GM19468 (cell line): Measurements from ENCODE around the gene EFNA5.
A peak's percentile ranks its signal among the peaks of the same experiment; 100 is the strongest.

Experiments
- ATAC-seq: cut with Tn5 transposase; IDR thresholded peaks from one replicate; pipeline ENCODE4 v1.9.1; 2021; ENCODE audit warnings: mild to moderate bottlenecking, moderate library complexity, moderate number of reproducible peaks; ENCODE audit not compliant: unreplicated experiment; ENCODE audit errors: extremely low read depth

Gene EFNA5

DNA sequence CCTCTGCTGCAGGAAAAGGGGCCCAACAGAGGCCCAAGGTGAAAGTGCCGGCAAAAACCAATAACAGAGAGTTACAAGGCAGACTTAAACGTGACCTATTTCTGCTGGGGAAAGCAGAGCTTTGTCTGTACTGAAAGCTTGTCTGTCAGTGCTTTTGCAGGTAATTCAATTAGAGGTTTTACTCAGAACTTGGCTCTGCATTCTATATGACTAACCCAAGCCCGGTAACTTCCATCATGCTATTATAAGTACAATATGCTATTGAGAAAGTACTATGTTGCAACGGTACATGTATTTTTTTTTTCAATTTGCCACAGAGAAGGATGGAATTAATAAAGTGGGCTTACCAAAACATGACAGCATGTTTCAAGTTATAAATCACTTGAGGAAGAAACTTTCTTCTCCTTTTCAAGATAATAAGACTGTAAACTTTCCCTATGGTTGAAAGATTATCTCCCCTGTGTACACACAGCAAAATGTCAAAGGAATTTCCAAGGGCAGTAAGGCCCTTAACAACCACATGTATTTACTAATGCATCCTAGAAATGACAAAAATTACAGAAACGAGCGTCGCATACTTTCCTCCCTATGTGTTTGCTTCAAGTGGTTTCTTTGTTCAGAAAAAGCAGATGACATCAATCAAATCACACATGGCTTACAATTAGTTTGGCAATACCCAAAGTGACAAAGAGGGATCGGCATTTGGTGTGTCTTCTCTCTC, 282.4 kb downstream of the EFNA5 start:
- ATAC-seq, result no peak

DNA sequence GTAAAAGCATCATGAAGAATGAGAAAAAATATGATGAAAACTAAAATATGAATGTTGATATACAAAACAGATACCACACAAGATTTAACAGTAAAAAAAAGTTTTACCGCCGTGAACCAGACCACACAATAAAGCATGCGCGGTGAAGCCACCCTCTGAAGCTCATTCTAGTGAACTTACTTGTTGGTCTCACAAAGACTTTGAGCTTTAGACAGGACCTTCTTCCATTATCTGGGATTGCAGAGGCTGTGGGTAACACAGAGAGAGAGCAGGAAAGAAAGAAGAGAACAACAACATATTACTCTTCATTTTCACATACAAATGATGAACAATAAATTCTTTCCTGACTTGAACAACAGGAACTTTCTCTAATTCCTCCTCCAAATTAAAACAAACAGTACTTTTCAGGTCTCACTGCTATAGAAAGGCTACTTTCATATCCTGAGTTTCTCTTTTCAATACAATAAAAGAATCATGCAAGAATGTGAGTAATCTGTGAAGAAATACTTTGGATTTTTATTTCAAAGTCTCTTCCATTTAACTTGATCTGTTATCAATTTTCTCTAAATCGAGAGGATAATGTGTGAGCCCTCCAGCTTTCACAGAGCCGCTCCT, 283.1 kb downstream of the EFNA5 start:
- ATAC-seq, result no peak

DNA sequence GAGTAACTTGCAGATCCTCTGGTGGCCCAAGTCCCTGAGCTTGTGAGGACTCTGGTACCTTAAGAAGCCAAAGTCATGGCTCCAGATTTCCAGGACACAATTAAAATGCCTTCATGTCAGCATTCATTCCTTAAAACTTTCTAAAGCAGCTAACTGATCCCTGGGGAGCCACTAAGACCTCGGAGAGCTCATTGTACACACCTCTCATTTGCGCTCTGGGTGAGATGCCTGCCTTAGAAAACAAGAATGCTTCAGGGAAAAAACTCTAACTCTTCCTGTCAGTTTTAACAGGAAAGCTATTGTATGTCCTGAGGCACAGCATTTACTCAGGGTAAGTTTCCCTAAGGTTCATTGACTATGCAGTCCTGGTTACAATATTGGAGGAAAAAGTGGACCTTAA, 285.0 kb downstream of the EFNA5 start:
- no peak for ATAC-seq

DNA sequence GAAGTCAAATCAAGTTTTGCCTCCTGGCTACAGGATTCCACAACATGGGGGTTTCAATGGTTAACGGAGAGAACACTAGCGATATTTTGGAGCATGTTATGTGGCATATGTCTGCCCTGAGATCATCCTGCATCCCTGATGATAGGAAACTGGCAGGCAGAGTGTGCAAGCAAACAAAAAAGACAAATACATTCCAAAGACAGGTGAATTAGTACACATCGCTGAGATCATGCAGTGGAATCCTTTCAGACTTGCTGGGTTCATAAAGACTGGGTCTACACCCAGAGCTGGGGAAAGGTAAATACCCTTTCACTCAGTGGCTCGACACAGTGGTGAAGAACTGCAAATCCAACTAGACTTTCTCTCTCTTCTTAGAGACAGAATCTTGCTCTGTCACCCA, 286.5 kb downstream of the EFNA5 start:
- ATAC-seq, result no peak

DNA sequence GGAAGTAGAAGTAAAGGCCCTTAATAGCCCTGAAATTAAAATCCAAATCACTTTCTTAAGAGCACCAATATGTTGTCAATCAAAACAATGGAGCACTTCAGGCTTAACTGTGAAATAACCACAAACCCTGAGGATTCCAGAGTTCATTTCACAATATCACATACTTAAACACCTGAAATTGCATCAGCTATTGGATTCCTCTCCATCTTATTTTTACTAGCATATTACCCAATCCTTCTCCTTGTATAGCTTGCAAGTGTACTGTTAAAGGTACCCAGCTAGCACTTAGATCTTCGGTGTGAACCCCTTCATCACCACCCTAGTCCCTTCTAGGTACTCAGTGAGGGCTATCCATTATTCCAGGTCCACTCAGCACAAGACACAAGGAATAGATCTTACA, 287.3 kb downstream of the EFNA5 start:
- ATAC-seq, result no peak

DNA sequence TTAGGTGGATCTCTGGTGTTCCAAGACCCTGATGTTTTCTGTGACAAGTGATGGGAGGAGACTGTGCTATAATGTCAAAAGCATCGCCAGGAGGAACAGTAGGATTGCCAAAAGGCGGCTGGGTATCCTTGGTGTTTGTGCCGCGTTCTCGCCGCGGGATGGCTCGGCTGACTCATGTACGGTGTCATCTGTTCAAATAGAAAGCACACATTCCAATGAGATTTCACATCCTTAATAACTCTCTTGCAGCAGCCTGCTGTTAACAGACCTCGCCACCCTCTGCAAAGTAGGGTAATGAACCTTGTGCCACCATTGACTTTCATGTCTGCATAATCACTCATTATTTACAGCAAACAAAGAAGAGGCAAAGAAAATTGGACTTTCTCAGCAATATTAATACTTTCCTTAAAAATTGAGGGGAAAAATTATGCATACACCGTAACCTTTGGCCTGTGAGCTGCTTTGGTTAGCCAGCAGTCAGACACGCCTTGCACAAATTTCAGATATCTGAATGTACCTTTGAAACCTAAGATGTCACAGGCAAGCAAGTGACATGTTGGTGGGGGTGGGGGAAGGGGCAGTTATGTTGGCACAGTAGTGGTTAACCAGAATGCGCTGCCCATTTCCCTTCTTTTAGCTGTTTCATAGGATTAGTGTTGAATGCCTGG, 289.4 kb downstream of the EFNA5 start:
- ATAC-seq, result no peak

DNA sequence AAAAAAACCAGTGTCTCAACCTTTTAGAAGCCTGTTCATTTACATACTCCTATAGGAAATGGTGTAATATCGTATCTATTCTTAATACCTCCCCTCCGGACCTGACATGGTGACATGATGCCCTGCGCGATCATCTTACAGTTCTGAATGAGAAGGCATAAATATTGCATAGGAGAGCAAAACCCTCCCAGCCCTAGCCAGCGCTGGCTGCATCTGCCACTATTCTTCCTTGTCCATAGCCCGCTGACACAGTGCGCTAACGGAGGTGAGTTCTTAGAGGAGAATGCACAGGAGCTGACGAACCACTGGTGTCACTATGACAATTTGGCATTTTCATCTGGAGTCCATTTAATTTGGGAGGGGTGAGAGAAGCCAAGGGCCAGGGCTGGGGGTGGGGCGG, 290.1 kb downstream of the EFNA5 start:
- ATAC-seq, result no peak

DNA sequence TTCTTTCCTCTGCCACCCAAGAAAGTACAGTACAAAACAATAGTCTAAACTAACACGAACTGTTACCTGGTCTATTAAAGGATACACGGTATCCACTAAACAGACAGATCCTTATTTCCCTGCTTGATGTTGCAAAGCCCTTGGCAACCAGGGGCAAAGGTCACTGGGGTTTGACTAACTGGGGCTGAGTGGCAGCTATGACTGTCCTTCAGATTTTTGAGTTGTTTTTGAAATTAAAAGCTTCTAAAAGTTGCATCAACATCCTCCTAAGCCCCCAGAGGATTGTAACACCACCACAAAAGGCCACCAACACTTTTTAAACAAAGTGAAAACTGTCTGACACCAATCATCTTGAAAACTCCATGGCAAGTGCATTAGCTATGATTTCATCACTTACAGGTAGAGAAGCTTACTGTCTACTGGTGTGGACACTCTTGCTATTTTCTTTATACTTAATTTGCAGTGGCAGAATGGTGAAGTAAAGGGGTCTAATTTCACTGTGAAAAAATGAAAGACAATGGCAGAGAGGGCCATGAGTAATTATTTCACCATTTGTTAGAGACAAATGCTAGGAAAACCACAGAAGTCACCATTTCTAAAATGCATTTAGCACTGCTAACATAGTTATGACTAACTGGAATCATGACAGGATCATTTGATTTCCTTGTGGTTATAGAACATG, 292.4 kb downstream of the EFNA5 start:
- ATAC-seq, result no peak

DNA sequence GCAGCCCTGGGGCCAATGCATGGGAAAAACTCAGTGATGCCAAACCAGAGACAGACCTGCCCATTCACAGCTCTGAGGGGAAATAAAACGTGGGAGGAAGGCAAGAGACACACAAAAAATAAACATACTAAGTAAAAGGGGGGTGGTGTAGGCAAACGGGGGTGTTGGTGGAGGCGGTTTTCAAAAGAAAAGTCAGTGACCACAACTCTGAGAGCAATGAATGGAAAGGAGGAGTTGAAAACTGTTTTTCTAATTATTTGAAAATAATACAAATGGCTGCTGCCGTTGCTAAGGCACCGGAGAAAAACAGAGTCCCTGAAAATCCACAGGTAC, 293.5 kb downstream of the EFNA5 start:
- ATAC-seq, result no peak

DNA sequence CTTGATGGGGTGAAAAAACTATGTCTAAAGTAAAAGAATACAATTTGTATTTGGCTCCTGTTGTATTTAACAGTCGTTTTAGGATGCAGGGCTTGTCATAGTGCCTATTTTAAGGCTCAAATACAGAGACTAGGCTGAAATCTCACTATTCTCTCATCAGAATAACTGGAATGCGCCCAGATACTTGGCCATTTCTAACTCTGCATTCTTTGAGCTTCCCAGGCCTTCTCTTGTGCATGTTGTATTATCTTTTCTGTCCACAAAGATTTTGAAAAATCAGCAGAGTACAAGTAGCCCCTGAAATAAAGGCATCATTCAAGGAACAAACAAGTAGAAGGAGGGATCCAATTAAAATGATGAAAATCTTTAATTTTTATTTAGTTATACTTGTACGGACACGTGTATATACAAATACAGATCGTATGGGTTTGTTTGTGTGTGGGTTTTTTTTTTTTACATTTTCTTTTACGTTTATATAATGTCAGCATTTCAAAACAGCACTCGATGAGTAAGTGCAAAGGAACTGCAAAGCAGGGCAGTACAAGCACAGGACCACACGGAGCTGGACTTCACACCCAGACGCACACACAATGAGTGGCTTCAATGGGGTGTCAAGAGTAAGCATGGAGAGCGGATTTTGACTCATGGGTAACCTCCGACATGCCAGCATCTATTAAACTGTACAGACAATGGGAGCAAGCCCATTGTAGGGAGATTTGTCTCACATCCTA, 294.0 kb downstream of the EFNA5 start:
- no peak for ATAC-seq

DNA sequence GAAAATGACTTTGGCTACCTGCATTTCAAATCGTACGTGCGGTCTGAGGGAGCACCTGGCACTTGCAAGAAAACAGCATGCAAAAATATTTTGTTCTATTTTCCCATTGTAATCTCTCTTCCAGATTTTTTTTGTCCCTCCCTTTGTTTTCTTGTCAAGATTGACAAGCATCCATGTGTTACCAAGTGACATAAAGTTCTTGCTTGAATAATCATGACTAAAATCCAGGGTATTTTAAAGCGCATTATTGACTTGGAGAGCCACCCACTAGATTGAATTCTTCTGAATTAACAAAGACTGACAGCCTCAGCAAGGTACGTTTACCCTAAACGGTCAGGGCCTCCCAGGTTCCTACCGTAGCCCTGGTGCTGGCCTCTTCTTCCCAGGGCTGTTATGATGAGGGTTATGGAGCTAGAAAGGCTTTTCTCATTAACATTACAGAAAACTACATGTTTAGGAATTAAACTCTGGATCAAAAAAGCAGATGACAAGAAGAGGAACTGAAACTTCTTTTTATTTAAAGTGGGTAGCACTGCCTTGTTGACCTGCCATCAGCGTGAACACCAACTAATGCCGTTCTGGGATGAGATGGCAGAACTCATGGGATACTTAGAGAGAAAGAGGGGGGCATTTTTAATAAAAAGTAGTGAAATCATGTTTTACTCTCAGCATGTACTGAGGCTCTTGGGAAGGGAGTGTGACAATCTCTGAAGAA, 297.0 kb downstream of the EFNA5 start:
- no peak for ATAC-seq

DNA sequence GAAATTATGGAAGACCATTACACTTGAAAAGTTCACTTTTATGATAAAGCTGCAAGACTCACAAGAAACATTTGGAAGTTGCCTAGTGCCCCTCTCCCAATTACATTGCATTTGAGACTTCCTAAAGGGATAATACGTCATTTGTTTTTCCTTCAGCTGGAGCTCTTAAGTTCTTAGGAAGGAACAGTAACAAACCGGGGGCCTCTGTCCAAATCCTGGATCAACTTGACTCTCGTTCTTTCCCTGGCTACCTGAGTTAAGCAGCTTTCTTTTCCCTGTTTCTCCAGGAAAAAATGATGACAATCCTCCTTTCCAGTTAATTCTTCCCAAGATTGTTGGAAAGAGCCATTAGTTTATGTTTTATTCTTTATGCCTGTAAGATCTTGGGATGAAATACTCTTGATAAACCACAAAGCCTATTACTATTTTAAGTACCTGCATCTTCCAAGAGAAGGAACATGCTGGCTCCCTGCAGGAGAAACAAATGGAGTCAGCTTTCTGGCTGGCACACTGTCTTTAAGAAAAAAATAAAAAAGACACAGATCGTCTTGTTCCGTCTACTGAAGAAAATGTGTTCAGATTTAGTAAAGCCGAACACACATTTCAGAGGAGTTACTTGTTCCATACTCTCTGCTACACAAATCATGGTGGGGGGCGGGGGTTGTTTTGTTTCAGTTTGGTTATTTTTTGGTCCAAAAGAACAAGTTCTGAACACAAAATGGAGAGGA, 297.9 kb downstream of the EFNA5 start:
- ATAC-seq, result no peak

DNA sequence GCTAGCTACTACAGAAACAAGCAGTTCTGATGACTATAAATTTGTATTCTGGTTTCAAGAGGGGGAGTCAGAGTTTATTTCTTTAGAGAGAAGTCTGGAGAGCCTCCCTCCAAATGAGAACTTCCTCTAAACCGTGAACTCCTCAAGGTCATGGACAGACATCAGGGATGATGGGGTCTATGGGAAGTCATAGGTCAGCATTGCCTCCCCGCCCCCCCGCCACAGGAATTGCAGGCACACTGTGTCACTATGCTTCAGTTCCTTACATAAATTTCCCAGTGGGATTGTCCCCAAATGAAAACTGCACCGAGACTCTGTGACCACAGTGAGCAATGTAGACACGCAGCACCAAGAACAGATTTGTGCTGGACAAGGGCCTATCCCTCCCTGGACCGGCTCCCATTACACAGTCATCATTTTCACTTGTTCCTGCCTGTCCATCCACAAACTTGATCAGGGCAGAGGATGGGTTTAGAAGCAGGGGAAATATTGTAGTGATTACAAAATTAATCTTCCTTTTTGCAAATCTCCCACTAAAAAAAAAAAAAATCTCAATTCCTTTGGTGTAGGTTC, 300.3 kb downstream of the EFNA5 start:
- ATAC-seq, result no peak

DNA sequence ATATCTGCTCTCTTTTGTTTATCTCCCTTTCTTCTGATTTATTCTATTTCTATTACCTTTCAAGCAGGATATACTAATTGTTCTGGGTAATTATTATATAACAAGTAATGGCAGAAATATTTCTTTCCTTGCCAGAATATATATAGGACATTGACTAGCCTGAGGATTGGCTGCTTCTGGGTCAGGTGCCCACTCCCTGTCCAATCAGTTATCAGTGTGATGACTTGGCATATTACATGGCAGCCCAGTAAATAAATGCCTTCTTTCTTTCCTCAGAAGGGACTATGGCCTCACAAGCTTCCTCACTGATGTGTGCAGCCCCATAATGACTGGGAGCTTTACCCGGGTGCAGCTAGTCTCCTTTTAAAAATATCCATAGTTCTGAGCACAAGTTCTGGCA, 301.1 kb downstream of the EFNA5 start:
- no peak for ATAC-seq

DNA sequence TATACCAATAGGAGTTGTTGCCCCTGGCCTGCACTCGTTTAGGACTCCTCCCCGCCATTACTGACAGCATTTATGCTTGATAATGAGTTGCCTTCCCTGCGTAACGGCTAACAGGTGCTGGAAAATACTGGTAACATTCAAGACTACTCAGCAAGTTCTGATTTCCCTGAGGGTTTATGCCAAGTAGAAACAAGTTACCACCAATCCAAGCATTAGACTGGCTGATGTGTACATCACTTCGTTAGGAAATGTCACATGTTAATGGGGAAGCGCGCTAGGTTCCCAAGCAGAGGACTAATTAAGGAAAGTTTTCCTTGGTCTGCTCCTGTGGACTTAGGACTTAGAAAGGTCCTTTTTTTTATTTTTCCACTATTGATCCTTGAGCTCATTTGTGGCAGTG, 302.1 kb downstream of the EFNA5 start:
- ATAC-seq, result no peak

DNA sequence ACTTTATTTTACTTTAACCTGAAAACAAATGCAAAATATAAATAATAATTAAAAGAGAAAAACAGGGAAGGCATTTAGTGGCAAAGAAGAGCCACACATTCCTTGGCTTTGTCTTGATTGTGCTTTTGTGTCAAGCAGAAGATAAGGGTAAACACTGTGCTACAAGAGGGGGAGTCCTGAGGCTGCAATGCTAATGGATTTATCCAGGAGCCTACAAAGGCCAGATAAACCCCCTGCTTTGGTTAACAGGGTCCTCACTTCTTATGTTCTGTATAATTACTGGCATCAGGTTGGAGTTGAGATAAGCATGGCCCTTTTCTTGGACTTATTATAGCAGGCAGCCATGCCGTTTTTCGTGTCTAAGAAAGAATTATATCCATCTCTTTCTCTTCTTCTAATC, 302.8 kb downstream of the EFNA5 start:
- no peak for ATAC-seq

DNA sequence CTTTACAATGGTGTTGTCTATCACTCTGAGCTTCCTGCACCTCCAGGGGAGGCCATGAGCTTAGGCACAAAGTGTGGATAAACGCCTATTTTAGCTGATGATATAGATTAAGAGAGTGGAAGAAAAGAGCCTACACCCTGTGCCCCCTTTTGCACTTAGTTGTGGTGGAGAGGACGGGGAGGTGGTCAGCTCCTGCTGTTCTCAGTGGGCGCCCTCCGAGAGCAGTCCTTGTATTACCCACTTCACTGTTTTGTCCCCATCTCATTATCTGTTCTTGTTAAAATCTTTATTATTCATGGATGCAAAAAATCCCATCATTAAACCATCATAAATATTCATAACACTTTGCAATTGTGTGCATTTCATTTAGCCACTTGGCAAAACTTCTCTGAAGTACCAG, 303.3 kb downstream of the EFNA5 start:
- ATAC-seq, result no peak

DNA sequence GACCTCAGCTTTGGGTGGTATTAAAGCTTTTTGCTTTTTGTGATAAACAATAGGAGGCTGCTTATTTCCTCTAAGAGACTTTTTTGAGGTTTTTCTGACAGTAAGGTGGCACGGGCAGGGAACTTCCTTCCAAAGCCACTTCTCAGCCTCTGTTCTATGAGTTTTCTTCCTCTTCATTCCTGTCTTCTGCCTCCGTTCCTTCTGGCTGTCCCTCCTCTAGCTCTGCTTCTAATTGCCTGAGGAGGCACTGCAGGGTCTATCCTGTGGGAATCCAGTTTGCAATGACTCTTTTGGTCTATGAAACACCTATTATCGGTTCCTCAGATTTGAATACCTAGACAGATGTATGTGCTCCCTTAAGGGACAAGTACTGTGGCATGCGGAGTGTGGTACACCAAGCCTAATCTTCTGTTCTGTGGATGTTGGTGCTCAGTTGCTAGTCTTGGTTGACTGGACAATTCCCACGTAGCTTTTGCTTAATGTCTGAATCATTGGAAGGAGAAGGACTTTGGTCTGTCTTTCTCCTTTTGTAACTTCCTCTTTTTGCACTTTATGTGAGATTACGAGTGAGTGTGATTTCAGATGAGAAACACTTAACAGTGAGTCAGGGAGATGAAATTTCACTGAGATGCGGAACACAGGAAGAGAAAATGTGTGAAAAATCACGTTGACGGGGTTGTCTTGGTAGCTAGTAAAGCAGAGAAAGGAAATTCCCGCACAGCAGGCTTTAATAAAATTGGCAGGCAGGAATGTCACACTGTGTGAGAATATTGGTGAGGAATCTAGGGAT, 305.2 kb downstream of the EFNA5 start:
- ATAC-seq, result peak; percentile 47
